Colonic mucosa (tissue), 4 donors: ENCODE results near the gene COL13A1. TPM values are rescaled to one million over a fixed set of nuclear protein-coding genes. Genes with fewer than 3 reads are reported as not detected.
A peak's percentile ranks its signal among the peaks of the same experiment; 100 is the strongest.

ENCODE experiments used
- DNase-seq: peaks from one replicate; pipeline ENCODE4 v3.0.0-alpha.2; 2020
- H3K27ac ChIP-seq: fragments of 200-600 bp; one replicate; pipeline ENCODE4 v1.8.0; 2021
- H3K27me3 ChIP-seq: fragments of 200-600 bp; one replicate; pipeline ENCODE4 v1.8.0; 2021
- H3K36me3 ChIP-seq: fragments of 200-600 bp; one replicate; pipeline ENCODE4 v1.8.0; 2021
- H3K4me1 ChIP-seq: fragments of 200-600 bp; one replicate; pipeline ENCODE4 v1.8.0; 2021; ENCODE audit warnings: mild to moderate bottlenecking
- H3K4me3 ChIP-seq: fragments of 200-600 bp; one replicate; pipeline ENCODE4 v1.8.0; 2021
- H3K9ac ChIP-seq, 2 donors: one replicate each; pipeline ENCODE4 v1.7.0; 2013; ENCODE audit warnings: control low read depth in 2 of 2, low read depth in 2 of 2, low read length in 2 of 2
- H3K9me3 ChIP-seq: fragments of 200-600 bp; one replicate; pipeline ENCODE4 v1.8.0; 2021
- CTCF ChIP-seq: fragments of 200-600 bp; IDR thresholded peaks from one replicate; pipeline ENCODE4 v1.8.0; 2022; ENCODE audit warnings: antibody characterized with exemption, mild to moderate bottlenecking
- intact Hi-C: fragments of 100-400 bp; cut with DNase I; formaldehyde crosslinking; loops from one replicate; pipeline ENCODE4 v1.14.1; 2022
- total RNA-seq, 2 donors: library from RNA; stranded (reverse); fragmentation: NEBNext Ultra II Directional in 1 of 2; extraction: Animal tissue kit (Norgen Biotek cat#: 25700) in 1 of 2; gene quantifications; one replicate each; pipeline ENCODE4 v1.2.1, GENCODE V29; 2021
- donor health status: healthy.
- donor health status: DM: no; HTN: no; CAD: no.
- donor health status: DM: no; HTN: no; CAD: no.

Gene COL13A1
- total RNA-seq, 2 donors from 2014 or later = 1.0 to 1.1 TPM

DNA sequence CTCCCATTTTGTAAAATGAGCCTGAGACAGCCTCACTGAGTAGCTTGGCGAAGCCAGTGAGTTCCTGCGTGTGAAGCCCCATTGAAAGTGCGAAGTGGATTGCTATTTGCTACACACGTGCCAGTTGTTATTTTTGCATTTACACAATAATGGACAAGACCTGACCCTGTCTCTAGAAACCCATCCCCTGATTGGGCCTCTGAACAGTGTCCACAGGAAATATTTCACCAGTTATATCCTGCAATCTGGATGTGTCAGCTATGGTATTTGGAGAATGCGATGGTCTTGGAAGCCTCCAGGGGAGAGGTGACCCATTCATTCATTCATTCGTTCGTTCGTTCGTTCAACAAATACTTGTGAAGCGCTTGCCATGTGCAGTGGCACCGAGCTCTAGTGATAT is 37.1 kb downstream of the COL13A1 start:
- H3K9me3 ChIP-seq = no peaks in the 10 kb centered on the region
- no peak overlapping the region for H3K9ac ChIP-seq
- TF ChIP-seq CTCF = no peak
- H3K4me1 ChIP-seq = no peaks in the 10 kb centered on the region
- no peak for DNase-seq
- H3K27me3 ChIP-seq = no peaks in the 10 kb centered on the region
- no peak overlapping the region for H3K4me3 ChIP-seq
- no peak overlapping the region for H3K27ac ChIP-seq
- H3K36me3 ChIP-seq = no peaks in the 10 kb centered on the region
- intact Hi-C loops = no loop called here

- TF ChIP-seq CTCF = no peak
- Histone ChIP-seq H3K9me3 (no peaks in the 10 kb centered on the region), H3K27ac (no peak overlapping the region), H3K36me3 (no peaks in the 10 kb centered on the region), H3K4me3 (no peak overlapping the region), H3K4me1 (no peaks in the 10 kb centered on the region), H3K9ac (no peak overlapping the region), H3K27me3 (no peaks in the 10 kb centered on the region)
- intact Hi-C loops = no loop called here
- DNase-seq = no peak
Measured at GRCh38 chr10:69839696-69840345, 38.1 kb downstream of the COL13A1 start.

- H3K27me3 ChIP-seq = no peaks in the 10 kb centered on the region
- H3K9ac ChIP-seq = no peak overlapping the region
- H3K9me3 ChIP-seq = no peaks in the 10 kb centered on the region
- no peak overlapping the region for H3K4me3 ChIP-seq
- H3K36me3 ChIP-seq = no peaks in the 10 kb centered on the region
- intact Hi-C loops = no loop called here
- H3K27ac ChIP-seq = no peak overlapping the region
- H3K4me1 ChIP-seq = no peaks in the 10 kb centered on the region
- no peak for TF ChIP-seq CTCF
- no peak for DNase-seq
Measured at GRCh38 chr10:69840773-69841172, 39.1 kb downstream of the COL13A1 start.

GRCh38 chr10:69842020-69842419 is 40.3 kb downstream of the COL13A1 start:
- H3K36me3 ChIP-seq = no peaks in the 10 kb centered on the region
- H3K9ac ChIP-seq = no peak overlapping the region
- DNase-seq = no peak
- no peak overlapping the region for H3K4me3 ChIP-seq
- H3K27me3 ChIP-seq = no peaks in the 10 kb centered on the region
- no peaks in the 10 kb centered on the region for H3K9me3 ChIP-seq
- H3K4me1 ChIP-seq = no peaks in the 10 kb centered on the region
- no peak overlapping the region for H3K27ac ChIP-seq
- TF ChIP-seq CTCF = no peak
- intact Hi-C loops = no loop called here

DNA sequence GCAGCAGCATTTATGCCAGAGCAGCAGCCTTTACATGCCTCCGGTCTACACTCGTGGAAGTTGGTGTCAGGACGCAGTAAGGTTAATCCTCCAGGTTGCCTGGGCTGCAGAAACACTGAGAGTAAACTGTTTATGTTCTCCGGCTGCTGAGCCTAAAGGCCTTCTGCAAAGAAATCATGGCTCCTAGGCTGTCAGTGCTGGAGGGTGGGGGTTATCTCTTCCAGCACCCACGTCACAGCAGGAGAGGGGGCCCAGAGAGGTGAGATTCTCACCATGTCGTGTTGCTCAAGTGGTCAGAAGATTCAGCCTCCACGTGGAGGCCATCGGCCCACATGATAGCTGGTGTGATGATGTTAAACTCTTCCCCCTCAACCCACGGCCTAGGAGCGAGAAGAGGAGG is 41.2 kb downstream of the COL13A1 start:
- no peak for DNase-seq
- intact Hi-C loops = no loop called here
- Histone ChIP-seq H3K36me3 (no peaks in the 10 kb centered on the region), H3K9ac (peak overlapping the region in 1 of 2 donors; percentile 24), H3K9me3 (no peaks in the 10 kb centered on the region), H3K27ac (no peak overlapping the region), H3K27me3 (no peaks in the 10 kb centered on the region), H3K4me1 (no peaks in the 10 kb centered on the region), H3K4me3 (no peak overlapping the region)
- TF ChIP-seq CTCF = no peak
